Neuron (in vitro differentiated cells): ENCODE results near the gene SVOP.
"Not testable (repeated sequence)": the region's sequence is repeated elsewhere in the genome, so short reads cannot be mapped to it uniquely, and the experiment has no call there.

Experiments
- H2AFZ ChIP-seq: one replicate; pipeline ENCODE4 v1.6.1; 2013; ENCODE audit warnings: low read depth, mild to moderate bottlenecking, inconsistent platforms, low read length, moderate library complexity
- H3K27me3 ChIP-seq: one replicate; pipeline ENCODE4 v1.6.1; 2013; ENCODE audit warnings: low read length; ENCODE audit not compliant: insufficient read depth
- H3K36me3 ChIP-seq: one replicate; pipeline ENCODE4 v1.6.1; 2013; ENCODE audit warnings: low read length; ENCODE audit not compliant: insufficient read depth
- H3K4me1 ChIP-seq: one replicate; pipeline ENCODE4 v1.6.1; 2013; ENCODE audit warnings: low read length; ENCODE audit not compliant: insufficient read depth
- H3K4me3 ChIP-seq: 2 replicates; pipeline ENCODE4 v1.5.1; 2013; ENCODE audit warnings: mild to moderate bottlenecking, low read length, moderate library complexity
- H3K9me3 ChIP-seq: one replicate; pipeline ENCODE4 v1.6.1; 2013; ENCODE audit warnings: low read length

The SVOP gene

GRCh38 chr12:109018296-109018695, 2.6 kb downstream of the SVOP start:
- no peak overlapping the region for H2AFZ ChIP-seq
- peaks cover 4% of the 10 kb centered on the region for H3K4me1 ChIP-seq
- H3K36me3 ChIP-seq, result no peaks in the 10 kb centered on the region
- no peaks in the 10 kb centered on the region for H3K27me3 ChIP-seq
- H3K9me3 ChIP-seq, result no peaks in the 10 kb centered on the region
- H3K4me3 ChIP-seq, result no peak overlapping the region

GRCh38 chr12:109016978-109017377, 3.9 kb downstream of the SVOP start:
- peaks cover 4% of the 10 kb centered on the region for H3K4me1 ChIP-seq
- no peaks in the 10 kb centered on the region for H3K9me3 ChIP-seq
- H3K4me3 ChIP-seq, result no peak overlapping the region
- no peaks in the 10 kb centered on the region for H3K36me3 ChIP-seq
- no peak overlapping the region for H2AFZ ChIP-seq
- H3K27me3 ChIP-seq, result no peaks in the 10 kb centered on the region

GRCh38 chr12:109016016-109016415, 4.9 kb downstream of the SVOP start:
- no peaks in the 10 kb centered on the region for H3K27me3 ChIP-seq
- no peaks in the 10 kb centered on the region for H3K36me3 ChIP-seq
- peaks cover under 1% of the 10 kb centered on the region for H3K4me1 ChIP-seq
- H3K9me3 ChIP-seq, result no peaks in the 10 kb centered on the region
- H2AFZ ChIP-seq, result no peak overlapping the region
- no peak overlapping the region for H3K4me3 ChIP-seq

- Histone ChIP-seq H3K4me3 (no peak overlapping the region), H3K9me3 (no peaks in the 10 kb centered on the region), H3K4me1 (no peaks in the 10 kb centered on the region), H3K27me3 (no peaks in the 10 kb centered on the region), H3K36me3 (no peaks in the 10 kb centered on the region), H2AFZ (no peak overlapping the region)
These were observed 5.7 kb downstream of the SVOP start for GRCh38 chr12:109014984-109015765.

- H3K9me3 ChIP-seq, result no peaks in the 10 kb centered on the region
- no peaks in the 10 kb centered on the region for H3K36me3 ChIP-seq
- no peak overlapping the region for H3K4me3 ChIP-seq
- no peak overlapping the region for H2AFZ ChIP-seq
- no peaks in the 10 kb centered on the region for H3K4me1 ChIP-seq
- H3K27me3 ChIP-seq, result no peaks in the 10 kb centered on the region
These were observed 10.6 kb downstream of the SVOP start for GRCh38 chr12:109010259-109010658.

- Histone ChIP-seq H3K36me3 (no peaks in the 10 kb centered on the region), H3K9me3 (no peaks in the 10 kb centered on the region)
These were observed 11.1 kb downstream of the SVOP start for GRCh38 chr12:109009766-109010165.

GRCh38 chr12:109004017-109004416, 16.9 kb downstream of the SVOP start:
- no peak overlapping the region for H2AFZ ChIP-seq
- H3K9me3 ChIP-seq, result no peaks in the 10 kb centered on the region
- H3K4me3 ChIP-seq, result no peak overlapping the region
- no peaks in the 10 kb centered on the region for H3K36me3 ChIP-seq
- H3K4me1 ChIP-seq, result no peaks in the 10 kb centered on the region
- H3K27me3 ChIP-seq, result no peaks in the 10 kb centered on the region

More at GRCh38 chr12:109009766-109010165, 11.1 kb downstream of the SVOP start:
- H3K4me1 ChIP-seq, result no peaks in the 10 kb centered on the region
- H3K4me3 ChIP-seq, result no peak overlapping the region
- H3K27me3 ChIP-seq, result no peaks in the 10 kb centered on the region
- no peak overlapping the region for H2AFZ ChIP-seq

GRCh38 chr12:108996320-108996719, 24.5 kb downstream of the SVOP start:
- H3K4me3 ChIP-seq, result no peak overlapping the region
- no peaks in the 10 kb centered on the region for H3K9me3 ChIP-seq
- no peaks in the 10 kb centered on the region for H3K36me3 ChIP-seq

GRCh38 chr12:108995370-108995992, 25.4 kb downstream of the SVOP start:
- Histone ChIP-seq H2AFZ (no peak overlapping the region), H3K4me3 (no peak overlapping the region), H3K27me3 (no peaks in the 10 kb centered on the region), H3K36me3 (no peaks in the 10 kb centered on the region), H3K4me1 (no peaks in the 10 kb centered on the region), H3K9me3 (no peaks in the 10 kb centered on the region)

More at GRCh38 chr12:108996320-108996719, 24.5 kb downstream of the SVOP start:
- Histone ChIP-seq H2AFZ (no peak overlapping the region), H3K27me3 (no peaks in the 10 kb centered on the region), H3K4me1 (no peaks in the 10 kb centered on the region)

GRCh38 chr12:108990103-108990502, 30.8 kb downstream of the SVOP start:
- H2AFZ ChIP-seq, H3K4me1 ChIP-seq, H3K9me3 ChIP-seq, H3K4me3 ChIP-seq, H3K36me3 ChIP-seq, H3K27me3 ChIP-seq: not testable (repeated sequence)

GRCh38 chr12:108989376-108989775, 31.5 kb downstream of the SVOP start:
- Histone ChIP-seq H2AFZ (no peak overlapping the region), H3K36me3 (no peaks in the 10 kb centered on the region), H3K4me1 (no peaks in the 10 kb centered on the region), H3K9me3 (no peaks in the 10 kb centered on the region), H3K27me3 (no peaks in the 10 kb centered on the region), H3K4me3 (no peak overlapping the region)

GRCh38 chr12:108985750-108986149, 35.1 kb downstream of the SVOP start:
- no peaks in the 10 kb centered on the region for H3K4me1 ChIP-seq

GRCh38 chr12:108983227-108983626, 37.6 kb downstream of the SVOP start:
- Histone ChIP-seq H3K9me3 (no peaks in the 10 kb centered on the region), H3K4me3 (no peak overlapping the region), H3K27me3 (no peaks in the 10 kb centered on the region), H3K4me1 (no peaks in the 10 kb centered on the region), H2AFZ (no peak overlapping the region), H3K36me3 (no peaks in the 10 kb centered on the region)

More at GRCh38 chr12:108985750-108986149, 35.1 kb downstream of the SVOP start:
- Histone ChIP-seq H3K9me3 (no peaks in the 10 kb centered on the region), H2AFZ (no peak overlapping the region), H3K36me3 (no peaks in the 10 kb centered on the region), H3K4me3 (no peak overlapping the region), H3K27me3 (no peaks in the 10 kb centered on the region)
